HG03442 (cell line): Measurements from ENCODE around the gene SLC6A8.

ENCODE experiments used
- ATAC-seq: cut with Tn5 transposase; IDR thresholded peaks from one replicate; pipeline ENCODE4 v1.9.1; 2021; ENCODE audit warnings: mild to moderate bottlenecking, moderate library complexity; ENCODE audit not compliant: unreplicated experiment

The SLC6A8 gene

DNA sequence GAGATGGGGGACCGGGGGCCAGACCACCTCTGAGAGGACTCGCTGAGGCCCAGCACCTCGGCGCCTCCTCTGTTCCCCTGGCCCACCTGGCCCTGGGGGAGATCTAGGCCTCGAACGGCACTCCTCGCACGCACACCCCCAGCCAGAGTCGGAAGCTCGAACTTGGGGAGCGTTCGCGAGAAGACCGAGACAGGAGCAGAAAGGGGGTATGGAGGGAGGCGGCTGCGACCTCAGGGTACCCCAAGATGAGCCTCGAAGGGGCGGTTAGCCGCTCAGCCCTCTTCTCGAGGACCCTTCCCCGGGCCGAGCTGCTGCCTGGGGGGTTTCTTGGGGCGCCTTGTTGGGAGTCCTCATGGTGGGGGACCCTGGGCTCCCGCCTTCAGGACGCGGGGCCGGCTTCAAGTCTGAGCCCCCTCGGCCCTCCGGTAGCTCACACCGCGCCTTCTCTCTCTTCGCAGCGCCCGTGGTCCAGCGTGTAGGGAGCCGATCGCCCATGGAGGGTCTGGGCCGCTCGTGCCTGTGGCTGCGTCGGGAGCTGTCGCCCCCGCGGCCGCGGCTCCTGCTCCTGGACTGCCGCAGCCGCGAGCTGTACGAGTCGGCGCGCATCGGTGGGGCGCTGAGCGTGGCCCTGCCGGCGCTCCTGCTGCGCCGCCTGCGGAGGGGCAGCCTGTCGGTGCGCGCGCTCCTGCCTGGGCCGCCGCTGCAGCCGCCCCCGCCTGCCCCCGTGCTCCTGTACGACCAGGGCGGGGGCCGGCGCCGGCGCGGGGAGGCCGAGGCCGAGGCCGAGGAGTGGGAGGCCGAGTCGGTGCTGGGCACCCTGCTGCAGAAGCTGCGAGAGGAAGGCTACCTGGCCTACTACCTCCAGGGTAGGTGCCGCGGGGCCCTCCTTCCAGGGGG, 40.0 kb upstream of the SLC6A8 start:
- no peak for ATAC-seq

DNA sequence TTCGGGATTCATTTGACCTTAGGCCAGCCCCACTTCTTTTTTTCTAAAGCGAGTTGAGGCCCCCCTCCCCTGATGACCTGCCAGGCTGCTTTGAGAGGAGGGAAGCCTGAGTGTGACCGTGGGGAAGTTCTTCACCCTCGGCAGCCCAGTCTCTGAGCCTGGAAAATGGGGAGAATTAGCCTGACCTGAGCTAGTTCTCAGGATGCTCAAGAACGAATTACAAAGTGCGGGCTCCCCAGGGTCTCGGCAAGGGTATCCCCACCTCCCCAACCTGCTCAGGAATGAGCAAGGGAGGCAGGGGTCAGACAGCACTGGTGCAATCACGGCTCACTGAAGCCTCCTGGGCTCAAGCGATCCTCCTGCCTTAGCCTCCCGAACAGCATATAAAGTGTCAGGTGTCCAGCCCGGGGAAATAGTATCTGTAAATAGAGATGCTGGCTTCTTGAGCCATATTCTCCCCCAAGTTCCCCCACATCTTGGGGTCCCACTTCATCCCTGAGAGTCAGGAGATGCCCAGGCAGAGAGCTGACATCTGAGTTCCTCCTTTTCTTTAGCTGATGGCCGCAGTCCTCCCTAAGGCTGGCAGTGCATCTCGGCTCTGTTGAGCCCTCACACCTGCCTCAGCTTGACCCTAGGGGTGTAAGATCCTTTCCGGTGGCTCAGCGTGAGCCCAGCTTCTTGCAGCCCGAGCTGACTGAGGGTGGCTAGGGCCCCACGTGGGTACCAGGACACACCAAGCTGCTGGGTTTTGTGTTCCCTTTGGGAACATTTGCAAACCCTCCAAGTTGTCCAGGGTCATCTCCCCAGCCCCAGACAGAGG, 39.2 kb upstream of the SLC6A8 start:
- ATAC-seq: no peak

DNA sequence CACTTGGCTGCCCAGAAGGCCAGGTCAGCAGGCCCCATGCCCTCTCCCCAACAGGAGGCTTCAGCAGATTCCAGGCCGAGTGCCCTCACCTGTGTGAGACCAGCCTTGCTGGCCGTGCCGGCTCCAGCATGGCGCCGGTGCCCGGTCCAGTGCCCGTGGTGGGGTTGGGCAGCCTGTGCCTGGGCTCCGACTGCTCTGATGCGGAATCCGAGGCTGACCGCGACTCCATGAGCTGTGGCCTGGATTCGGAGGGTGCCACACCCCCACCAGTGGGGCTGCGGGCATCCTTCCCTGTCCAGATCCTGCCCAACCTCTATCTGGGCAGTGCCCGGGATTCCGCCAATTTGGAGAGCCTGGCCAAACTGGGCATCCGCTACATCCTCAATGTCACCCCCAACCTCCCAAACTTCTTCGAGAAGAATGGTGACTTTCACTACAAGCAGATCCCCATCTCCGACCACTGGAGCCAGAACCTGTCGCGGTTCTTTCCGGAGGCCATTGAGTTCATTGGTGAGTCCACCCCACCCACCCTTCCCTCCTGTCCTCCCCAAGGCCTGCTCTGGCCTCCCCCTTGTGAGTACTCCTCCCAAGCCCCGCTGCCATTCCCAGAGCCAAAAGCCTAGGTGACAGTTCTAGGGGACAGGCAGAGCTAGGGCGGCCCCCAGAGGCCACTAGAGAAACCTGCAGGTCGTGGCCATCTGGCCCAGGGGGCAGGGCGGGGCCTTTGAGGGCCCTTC, 38.4 kb upstream of the SLC6A8 start:
- ATAC-seq: no peak

DNA sequence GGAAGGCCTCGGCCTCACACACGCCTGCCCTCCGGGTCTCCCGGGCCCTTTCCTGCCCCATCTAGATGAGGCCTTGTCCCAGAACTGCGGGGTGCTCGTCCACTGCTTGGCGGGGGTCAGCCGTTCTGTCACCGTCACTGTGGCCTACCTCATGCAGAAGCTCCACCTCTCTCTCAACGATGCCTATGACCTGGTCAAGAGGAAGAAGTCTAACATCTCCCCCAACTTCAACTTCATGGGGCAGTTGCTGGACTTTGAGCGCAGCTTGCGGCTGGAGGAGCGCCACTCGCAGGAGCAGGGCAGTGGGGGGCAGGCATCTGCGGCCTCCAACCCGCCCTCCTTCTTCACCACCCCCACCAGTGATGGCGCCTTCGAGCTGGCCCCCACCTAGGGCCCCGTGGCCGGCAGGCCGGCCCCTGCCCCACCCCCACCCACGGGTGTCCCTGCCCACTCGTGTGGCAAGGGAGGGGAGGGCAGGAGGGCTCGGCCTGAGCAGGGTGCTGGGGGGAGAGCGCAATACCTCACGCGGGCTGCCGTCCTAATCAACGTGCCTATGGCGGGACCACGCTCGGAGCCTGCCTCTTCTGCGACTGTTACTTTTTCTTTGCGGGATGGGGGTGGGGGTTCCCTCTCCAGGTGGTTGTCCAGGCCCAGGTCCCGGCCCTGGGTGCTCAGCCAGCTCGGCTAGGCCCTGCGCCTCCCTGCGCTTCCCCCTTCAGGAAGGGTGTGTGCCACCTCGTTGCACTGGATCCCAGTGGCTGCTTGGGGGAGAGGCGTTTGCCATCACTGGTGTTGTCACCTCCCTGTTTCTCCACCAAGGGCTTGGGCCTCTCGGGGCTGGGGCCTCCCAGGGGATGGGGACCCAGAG, 37.6 kb upstream of the SLC6A8 start:
- no peak for ATAC-seq

DNA sequence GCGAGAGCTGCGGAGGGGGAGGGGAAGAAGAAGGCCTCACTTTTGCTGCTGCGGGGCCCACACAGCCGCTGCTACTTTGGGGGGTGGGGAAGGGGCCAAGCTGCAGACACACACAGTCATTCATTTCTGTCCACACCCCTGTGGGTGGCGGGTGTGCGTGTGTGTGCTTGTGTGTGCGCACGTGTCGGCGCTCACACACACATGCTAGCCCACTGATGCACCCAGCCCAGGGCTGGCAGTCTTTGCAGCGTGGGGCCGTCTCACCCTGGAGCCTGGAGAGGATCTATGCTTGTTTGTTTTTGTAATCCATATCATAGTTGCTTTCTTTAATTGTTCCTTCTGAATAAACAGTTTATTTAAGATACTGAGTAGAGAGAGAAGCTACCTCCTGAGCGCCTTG, 36.8 kb upstream of the SLC6A8 start:
- no peak for ATAC-seq

DNA sequence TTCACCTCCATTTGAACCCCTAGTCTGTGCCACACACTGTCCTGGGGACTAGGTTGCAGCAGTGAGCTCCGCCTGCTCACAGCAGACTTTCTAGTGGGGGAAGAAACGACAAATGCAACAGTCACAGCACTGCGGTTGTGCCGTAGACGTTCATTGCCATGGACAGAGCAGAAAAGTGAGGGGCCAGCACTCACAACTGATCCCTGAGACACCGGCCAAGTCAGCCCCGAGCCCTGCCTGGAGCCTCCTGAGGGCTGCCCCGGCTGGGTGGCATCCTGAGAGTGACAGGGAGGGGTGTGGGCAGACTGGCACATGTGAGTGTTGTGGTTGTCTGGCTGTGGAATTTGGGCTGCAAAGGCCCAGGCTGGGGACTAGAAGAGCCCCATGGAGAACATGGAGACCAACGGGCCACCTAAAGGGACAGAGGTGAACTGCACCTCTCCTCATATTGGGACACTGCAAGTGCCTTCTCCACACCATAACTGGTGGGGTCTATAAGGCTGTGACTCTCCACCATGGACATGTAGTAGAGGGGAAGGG, 36.1 kb upstream of the SLC6A8 start:
- ATAC-seq: no peak

DNA sequence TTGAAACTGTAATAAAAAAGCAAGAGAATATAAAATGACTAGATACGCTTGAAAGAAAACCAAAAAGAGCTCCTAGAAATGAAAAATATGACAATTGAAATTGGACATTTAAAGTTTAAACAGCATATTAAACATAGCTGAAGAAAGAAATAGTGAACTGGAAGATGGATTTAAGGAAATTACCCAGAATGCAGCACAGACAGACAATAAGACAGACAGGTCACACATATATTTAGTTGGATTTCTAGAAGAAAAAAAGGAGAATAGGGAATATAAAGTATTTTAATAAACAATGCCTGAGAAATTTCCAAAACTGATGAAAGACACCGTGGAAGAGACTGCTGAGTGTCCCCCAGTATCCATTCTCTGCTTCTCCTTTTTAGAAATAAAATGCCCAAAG, 34.2 kb upstream of the SLC6A8 start:
- ATAC-seq: no peak

DNA sequence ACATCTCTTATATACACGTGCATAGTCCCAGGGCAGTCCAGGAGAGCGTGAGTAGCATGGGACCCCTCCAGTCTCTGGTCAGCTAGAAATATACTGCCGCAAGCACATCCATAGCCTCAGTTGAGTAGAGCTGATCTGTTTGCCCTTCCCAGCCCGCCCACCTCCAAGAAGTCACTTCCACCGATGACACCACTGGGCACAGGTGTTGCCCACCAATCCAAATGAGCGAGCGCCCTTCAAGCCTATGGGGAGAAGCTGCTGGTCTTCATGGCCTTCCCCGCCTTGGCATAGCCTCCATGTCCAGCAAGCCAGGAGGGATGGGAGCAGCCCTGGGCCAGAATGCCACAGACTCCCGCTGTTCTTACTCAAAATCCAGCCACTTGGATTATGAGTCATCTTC, 30.6 kb upstream of the SLC6A8 start:
- no peak for ATAC-seq

DNA sequence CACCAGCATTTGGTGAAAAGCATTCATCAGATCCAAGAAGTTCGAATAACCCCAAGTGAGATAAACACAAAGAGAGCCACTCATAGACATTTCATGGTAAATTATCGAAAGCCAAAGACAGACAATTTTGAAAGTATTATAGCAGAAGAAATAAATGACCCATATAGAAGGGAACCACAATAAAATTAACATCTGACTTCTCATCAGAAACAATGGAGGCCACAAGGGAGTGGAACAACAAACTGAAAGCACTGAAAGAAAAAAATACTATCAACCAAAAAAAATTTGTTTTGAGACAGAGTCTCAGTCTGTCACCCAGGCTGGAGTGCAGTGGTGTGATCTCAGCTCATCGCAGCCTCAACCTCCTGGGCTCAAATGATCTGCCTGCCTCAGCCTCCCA, 28.5 kb upstream of the SLC6A8 start:
- ATAC-seq: no peak

DNA sequence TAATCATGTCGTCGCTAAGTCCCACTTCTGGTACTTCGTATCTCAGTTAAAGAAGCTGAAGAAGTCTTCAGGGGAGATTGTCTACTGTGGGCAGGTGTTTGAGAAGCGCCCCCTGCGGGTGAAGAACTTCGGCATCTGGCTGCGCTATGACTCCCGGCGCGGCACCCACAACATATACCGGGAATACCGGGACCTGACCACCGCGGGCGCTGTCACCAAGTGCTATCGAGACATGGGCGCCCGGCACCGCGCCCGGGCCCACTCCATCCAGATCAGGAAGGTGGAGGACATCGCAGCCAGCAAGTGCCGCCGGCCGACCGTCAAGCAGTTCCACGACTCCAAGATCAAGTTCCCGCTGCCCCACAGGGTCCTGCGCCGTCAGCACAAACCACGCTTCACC, 25.5 kb upstream of the SLC6A8 start:
- no peak for ATAC-seq

DNA sequence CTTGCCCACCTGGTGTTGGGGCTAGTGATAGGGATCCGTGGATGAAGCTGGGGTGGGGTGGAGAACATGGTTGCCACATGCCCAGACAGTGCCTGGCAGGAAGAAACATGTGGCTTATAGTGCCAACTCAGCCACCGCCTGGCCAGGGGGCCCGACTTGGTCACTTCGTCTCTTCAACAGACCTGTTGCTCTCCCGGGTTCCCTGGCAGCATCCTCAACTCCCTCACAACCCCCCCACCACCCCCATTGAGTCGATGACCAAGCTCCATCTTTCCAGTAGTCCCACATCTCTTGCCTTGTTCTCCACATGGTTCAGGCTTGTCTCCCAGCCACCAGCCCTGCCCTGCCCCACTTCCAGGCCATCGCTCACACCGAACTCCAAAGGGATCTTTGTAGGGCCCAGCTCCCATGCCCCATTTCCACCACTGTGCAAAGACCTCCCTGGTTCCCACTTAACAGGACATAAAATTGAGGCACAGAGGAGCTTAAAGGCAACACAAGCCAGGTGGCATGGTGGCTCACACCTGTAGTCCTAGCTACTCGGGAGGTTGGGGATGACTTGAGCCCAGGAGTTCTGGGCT, 21.9 kb upstream of the SLC6A8 start:
- no peak for ATAC-seq

DNA sequence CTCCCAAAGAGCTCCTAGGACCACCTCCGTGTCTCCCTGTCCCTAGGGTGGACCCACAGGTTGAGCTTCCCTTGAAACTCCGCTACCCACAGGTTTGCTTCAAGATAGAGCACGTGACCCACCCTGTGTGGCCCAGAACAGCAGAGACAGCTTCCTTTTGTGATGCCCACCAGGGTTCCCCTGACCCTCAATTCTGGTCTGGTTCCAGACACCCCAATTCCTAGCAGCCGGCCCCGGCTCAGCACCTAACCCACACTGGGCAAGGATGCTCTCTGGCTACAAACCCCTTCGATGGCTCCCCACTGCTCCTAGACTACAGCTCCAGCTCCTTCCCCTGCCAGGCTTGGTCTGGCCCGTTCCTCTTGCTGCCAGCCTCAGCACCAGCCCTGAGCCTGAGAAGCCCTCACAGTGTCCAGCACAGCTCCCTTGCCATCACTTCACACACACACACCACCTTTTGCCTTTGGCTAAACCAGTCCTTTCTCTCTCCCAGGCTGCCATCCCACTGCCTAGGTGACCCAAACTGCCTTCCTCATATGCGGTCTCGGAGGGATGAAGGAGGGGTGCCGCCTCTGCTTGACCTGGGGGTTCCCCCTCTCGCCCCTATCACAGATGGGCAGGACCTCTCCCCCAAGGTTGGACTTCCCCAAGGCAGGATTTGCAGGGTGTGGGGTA, 20.3 kb upstream of the SLC6A8 start:
- no peak for ATAC-seq

DNA sequence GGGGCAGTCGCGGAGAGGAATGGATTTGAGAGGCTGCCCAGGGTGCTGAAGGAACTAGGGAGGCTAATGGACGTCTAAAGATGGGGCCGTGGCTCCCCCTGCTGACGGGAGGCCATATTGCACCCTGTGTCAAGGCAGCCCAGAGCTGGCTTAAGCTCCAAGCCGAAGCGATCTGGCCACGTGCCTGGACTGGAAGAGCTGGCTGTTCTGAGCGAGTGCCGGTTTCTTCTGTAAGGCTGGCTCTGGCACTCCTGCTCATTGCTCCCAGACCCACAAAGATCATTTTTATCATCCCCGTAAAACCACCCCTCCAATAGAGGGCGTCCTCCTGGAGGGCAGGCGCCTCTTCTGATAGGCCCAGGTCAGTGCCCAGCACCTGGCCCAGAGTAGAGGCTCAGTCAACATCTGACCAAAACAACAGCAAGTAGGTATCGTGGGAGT, 19.8 kb upstream of the SLC6A8 start:
- ATAC-seq: peak; percentile 76

DNA sequence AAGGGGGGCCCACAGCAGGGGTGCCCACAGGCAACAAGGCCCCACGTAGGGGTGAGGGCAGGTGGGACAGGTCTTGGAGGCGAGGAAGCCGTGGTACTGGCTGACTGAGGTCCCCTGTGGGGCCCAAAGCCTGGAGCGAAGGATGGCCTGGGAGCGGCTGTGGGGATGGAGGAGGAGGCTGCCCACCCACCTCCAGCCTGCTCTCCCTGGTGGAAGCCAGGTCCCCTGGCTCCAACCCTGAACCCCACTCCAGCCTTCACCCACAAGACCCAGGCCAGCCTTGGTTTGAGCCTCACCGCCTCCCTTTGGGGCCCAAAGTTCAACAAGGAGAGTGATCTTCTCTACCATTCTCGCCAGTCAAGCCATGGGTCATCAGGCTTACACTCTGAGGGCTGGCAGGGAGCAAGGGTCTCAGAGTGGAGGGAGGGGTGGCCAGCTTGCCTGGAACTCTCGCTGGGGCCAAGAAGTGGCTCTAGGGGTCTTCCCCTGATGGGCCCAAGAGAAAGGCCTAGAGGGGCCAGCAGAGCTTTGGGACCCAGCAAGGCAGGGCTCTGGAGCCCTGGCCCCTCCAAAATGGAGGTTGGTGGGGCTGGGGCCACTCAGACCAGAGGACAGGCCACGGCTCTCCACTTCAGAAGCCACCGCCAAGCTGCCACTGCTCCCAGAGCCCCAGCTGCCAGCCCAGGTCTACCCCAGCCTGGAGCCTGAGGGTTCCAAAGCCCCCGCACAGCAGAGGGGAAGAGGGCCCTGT, 19.1 kb upstream of the SLC6A8 start:
- no peak for ATAC-seq

DNA sequence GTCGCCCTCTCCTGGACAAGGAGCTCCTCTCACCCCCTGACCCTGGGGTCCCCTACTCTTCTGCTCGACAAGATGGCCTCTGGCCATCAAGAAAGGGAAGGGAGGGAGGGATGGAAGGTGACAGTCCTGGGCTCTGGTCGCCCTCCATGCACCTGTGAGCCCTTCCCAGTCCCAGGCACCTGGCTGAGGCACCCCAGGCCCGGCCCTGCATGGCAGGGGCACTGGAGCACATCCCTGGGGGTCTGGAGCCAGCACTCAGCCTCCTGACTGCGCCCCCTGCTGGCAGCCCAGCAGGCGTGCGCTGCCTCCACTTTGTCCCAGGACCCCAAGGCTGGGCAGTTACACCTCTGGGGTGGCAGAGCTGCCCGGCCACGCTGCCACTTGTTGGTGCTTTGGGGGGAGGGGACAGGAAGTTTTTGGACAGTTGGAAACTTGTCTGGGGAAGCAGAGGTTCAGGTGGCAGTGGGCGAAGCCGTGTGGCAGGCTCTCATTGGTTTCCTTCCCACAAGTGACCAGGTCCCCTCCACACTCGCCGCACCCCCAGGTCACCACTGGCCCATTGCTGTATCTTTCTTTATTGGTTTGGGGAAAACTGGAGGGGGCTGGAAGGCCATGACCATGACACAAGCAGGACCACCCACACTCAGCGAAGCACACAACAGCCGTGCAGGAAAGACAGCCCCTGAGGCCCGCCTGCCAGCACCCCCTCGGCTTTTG, 18.4 kb upstream of the SLC6A8 start:
- ATAC-seq: no peak

DNA sequence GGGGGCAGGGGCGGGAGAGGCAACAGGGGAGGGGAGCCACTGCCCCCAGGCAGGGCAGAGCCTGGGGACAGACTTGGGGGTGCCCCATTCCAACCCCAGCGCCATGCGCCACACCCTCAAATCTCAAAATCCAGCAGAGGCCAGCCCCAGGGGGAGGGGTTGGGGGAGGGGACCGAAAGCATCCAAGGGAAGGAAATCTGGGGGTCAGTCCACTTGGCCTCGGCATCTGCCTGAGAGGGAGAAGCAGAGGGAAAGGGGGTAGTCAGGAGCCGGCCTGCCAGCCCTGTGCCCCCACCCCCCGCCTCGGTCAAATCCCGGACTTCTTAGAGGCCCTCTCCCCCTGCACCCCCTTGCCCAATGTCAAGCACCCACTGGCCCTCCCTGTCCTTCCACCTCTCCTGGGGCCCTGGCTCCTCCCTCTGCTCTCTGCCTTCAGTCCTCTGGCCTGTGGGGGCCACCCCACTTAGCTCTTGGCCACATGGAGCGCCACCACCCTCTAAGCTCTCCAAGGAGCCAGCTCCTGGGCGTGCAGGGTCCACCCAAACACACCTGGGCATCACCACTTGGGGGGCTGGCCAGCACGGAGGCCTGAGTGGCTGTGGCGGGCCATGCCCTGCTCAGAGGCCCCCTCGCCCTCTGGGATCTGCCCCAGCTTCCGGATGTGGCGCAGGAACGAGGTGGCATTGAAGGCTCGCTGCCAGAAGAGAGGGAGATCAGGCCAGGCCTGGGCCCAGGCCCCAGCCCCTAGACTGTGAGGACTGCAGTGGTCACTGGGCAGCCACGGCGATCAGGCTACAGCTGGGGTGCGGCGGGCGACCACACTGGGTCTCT, 17.6 kb upstream of the SLC6A8 start:
- no peak for ATAC-seq
